IMR-90 (cell line): ENCODE results near the gene COL27A1.

Experiments
- CEBPB ChIP-seq: IDR thresholded peaks from 2 replicates; pipeline ENCODE4 v1.6.1; 2012; ENCODE audit warnings: low read depth, low read length, improper control_type of control experiment
- FOS ChIP-seq: fragments of 150-350 bp; IDR thresholded peaks from 2 replicates; pipeline ENCODE4 v1.6.1; 2016; ENCODE audit warnings: low read depth, low read length
- MAFK ChIP-seq: IDR thresholded peaks from 2 replicates; pipeline ENCODE4 v1.6.1; 2012; ENCODE audit warnings: low read depth, low read length, improper control_type of control experiment
- MXI1 ChIP-seq: IDR thresholded peaks from 2 replicates; pipeline ENCODE4 v1.6.1; 2012; ENCODE audit warnings: low read depth, mild to moderate bottlenecking, low read length, moderate library complexity, borderline replicate concordance
- POLR2A ChIP-seq: IDR thresholded peaks from 2 replicates; pipeline ENCODE4 v1.6.1; 2012; ENCODE audit warnings: mild to moderate bottlenecking, low read depth, low read length
- RFX5 ChIP-seq: IDR thresholded peaks from 2 replicates; pipeline ENCODE4 v1.8.0; 2012; ENCODE audit warnings: low read depth, mild to moderate bottlenecking, low read length, moderate library complexity
- SMC3 ChIP-seq: fragments of 150-350 bp; IDR thresholded peaks from 2 replicates; pipeline ENCODE4 v1.6.1; 2016; ENCODE audit warnings: low read depth, mild to moderate bottlenecking, antibody characterized with exemption, low read length, moderate library complexity
- TF ChIP-seq, protein P1 (sequence below): fragments of 150-350 bp; IDR thresholded peaks from 2 replicates; pipeline ENCODE4 v1.6.1; 2017; ENCODE audit warnings: mild to moderate bottlenecking, antibody characterized with exemption, low read length, low read depth
- TF ChIP-seq, protein P2 (sequence below): conservative IDR thresholded peaks from 2 replicates; pipeline ENCODE4 v1.5.1; 2012; ENCODE audit warnings: mild to moderate bottlenecking, low read depth, low read length, improper control_type of control experiment
- TF ChIP-seq, protein P3 (sequence below): fragments of 150-350 bp; IDR thresholded peaks from 2 replicates; pipeline ENCODE4 v1.6.1; 2016; ENCODE audit warnings: low read depth, mild to moderate bottlenecking, low read length, moderate library complexity, borderline replicate concordance

DNA sequence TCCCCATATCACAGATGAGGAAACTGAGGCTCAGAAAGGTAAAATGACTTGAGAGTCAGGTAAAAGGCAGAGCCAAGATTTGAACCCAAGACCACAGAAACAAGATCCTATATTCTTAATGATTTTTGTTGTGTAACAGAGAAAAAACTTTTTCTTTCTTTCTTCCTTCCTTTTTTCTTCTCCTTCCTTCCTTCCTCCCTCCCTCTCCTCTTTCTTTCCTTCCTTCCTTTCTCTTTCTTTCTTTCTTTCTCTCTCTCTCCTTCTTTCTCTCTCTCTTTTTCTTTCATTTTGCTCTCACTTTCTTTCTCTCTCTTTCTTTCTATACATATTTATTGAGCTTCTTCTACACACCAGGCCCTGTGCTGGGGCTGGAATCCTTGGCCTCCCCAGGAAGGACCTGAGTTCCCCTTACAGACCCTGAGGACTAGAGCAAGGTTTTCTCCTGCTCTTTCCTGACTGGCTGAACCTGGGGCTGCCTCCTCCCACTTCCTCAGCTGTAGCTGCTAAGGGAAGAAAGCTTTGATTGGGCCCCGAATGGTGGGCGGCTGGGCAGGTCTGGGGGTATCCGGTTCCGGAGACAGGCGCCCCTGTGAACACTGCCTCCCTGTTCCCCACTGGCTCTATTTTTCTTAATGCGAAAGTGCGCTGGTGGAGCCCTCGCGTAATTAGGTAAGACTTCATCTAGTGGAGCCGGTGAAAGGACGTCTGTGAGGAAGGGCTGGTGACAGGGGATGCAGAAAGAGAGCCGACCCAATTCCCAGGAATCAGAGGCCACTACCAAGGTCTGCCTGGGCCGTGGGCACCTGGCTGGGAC, 28.9 kb upstream of the COL27A1 start:
- TF ChIP-seq, protein P1, sequence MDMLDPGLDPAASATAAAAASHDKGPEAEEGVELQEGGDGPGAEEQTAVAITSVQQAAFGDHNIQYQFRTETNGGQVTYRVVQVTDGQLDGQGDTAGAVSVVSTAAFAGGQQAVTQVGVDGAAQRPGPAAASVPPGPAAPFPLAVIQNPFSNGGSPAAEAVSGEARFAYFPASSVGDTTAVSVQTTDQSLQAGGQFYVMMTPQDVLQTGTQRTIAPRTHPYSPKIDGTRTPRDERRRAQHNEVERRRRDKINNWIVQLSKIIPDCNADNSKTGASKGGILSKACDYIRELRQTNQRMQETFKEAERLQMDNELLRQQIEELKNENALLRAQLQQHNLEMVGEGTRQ = no peak
- TF ChIP-seq, protein P2, sequence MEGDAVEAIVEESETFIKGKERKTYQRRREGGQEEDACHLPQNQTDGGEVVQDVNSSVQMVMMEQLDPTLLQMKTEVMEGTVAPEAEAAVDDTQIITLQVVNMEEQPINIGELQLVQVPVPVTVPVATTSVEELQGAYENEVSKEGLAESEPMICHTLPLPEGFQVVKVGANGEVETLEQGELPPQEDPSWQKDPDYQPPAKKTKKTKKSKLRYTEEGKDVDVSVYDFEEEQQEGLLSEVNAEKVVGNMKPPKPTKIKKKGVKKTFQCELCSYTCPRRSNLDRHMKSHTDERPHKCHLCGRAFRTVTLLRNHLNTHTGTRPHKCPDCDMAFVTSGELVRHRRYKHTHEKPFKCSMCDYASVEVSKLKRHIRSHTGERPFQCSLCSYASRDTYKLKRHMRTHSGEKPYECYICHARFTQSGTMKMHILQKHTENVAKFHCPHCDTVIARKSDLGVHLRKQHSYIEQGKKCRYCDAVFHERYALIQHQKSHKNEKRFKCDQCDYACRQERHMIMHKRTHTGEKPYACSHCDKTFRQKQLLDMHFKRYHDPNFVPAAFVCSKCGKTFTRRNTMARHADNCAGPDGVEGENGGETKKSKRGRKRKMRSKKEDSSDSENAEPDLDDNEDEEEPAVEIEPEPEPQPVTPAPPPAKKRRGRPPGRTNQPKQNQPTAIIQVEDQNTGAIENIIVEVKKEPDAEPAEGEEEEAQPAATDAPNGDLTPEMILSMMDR = no peak
- no peak for TF ChIP-seq SMC3
- no peak for TF ChIP-seq POLR2A
- no peak for TF ChIP-seq MAFK
- no peak for TF ChIP-seq CEBPB
- no peak for TF ChIP-seq MXI1
- no peak for TF ChIP-seq FOS
- no peak for TF ChIP-seq RFX5
- TF ChIP-seq, protein P3, sequence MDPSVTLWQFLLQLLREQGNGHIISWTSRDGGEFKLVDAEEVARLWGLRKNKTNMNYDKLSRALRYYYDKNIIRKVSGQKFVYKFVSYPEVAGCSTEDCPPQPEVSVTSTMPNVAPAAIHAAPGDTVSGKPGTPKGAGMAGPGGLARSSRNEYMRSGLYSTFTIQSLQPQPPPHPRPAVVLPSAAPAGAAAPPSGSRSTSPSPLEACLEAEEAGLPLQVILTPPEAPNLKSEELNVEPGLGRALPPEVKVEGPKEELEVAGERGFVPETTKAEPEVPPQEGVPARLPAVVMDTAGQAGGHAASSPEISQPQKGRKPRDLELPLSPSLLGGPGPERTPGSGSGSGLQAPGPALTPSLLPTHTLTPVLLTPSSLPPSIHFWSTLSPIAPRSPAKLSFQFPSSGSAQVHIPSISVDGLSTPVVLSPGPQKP = no peak
